Liver (tissue), 3 donors: ENCODE results near the gene DUOXA1.

ENCODE experiments used
- EGR1 ChIP-seq, 2 donors: IDR thresholded peaks; 2 replicates each; pipeline ENCODE4 v1.6.1; 2016 to 2018; ENCODE audit warnings: antibody characterized with exemption in 2 of 2, low read depth in 2 of 2
- GABPA ChIP-seq, 2 donors: IDR thresholded peaks in 1 of 2; conservative IDR thresholded peaks in 1 of 2; 2 replicates each; pipeline ENCODE4 v1.6.1; 2016; ENCODE audit warnings: antibody characterized with exemption in 2 of 2, mild to moderate bottlenecking in 1 of 2, moderate library complexity in 1 of 2
- HNF4A ChIP-seq, 2 donors: conservative IDR thresholded peaks; 2 replicates each; pipeline ENCODE4 v1.6.1; 2016; ENCODE audit warnings: antibody characterized with exemption in 2 of 2, mild to moderate bottlenecking in 2 of 2
- JUND ChIP-seq, 2 donors: IDR thresholded peaks; 2 replicates each; pipeline ENCODE4 v1.6.1; 2016; ENCODE audit warnings: antibody characterized with exemption in 2 of 2
- NR2F2 ChIP-seq: IDR thresholded peaks from 2 replicates; pipeline ENCODE4 v1.6.1; 2016; ENCODE audit warnings: antibody characterized with exemption
- RAD21 ChIP-seq, 2 donors: IDR thresholded peaks; 2 replicates each; pipeline ENCODE4 v1.6.1; 2016; ENCODE audit warnings: antibody characterized with exemption in 2 of 2, mild to moderate bottlenecking in 2 of 2
- TAF1 ChIP-seq: conservative IDR thresholded peaks from 2 replicates; pipeline ENCODE4 v1.6.1; 2016; ENCODE audit warnings: antibody characterized with exemption, mild to moderate bottlenecking
- TF ChIP-seq, protein P1 (sequence below): IDR thresholded peaks from 2 replicates; pipeline ENCODE4 v1.6.1; 2016; ENCODE audit warnings: antibody characterized with exemption, mild to moderate bottlenecking
- TF ChIP-seq, protein P2 (sequence below): fragments of 150-350 bp; IDR thresholded peaks from 2 replicates; pipeline ENCODE4 v1.5.1; 2017; ENCODE audit warnings: improper control_type of control experiment, low read depth, low read length; ENCODE audit not compliant: missing input control
- TF ChIP-seq, protein P3 (sequence below): IDR thresholded peaks from 2 replicates; pipeline ENCODE4 v1.6.1; 2016; ENCODE audit warnings: antibody characterized with exemption
- TF ChIP-seq, protein P4 (sequence below): IDR thresholded peaks from 2 replicates; pipeline ENCODE4 v1.6.1; 2016; ENCODE audit warnings: antibody characterized with exemption
- donor health status: healthy.
- donor health status: healthy.

DNA sequence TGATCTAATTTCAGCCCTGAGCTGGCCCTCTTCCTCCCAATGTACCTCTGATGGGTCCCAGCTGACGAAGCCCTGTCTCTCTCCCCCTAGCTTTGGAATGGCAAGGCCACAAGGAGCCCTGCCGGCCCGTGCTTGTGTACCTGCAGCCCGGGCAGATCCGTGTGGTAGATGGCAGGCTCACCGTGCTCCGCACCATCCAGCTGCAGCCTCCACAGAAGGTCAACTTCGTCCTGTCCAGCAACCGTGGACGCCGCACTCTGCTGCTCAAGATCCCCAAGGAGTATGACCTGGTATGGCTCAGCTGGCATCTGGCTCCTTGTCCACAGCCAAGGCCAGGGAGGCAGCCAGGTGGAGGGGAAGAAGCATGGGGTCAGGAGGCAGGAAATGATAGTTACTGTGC lies 14.3 kb upstream of the DUOXA1 start:
- TF ChIP-seq, protein P1, sequence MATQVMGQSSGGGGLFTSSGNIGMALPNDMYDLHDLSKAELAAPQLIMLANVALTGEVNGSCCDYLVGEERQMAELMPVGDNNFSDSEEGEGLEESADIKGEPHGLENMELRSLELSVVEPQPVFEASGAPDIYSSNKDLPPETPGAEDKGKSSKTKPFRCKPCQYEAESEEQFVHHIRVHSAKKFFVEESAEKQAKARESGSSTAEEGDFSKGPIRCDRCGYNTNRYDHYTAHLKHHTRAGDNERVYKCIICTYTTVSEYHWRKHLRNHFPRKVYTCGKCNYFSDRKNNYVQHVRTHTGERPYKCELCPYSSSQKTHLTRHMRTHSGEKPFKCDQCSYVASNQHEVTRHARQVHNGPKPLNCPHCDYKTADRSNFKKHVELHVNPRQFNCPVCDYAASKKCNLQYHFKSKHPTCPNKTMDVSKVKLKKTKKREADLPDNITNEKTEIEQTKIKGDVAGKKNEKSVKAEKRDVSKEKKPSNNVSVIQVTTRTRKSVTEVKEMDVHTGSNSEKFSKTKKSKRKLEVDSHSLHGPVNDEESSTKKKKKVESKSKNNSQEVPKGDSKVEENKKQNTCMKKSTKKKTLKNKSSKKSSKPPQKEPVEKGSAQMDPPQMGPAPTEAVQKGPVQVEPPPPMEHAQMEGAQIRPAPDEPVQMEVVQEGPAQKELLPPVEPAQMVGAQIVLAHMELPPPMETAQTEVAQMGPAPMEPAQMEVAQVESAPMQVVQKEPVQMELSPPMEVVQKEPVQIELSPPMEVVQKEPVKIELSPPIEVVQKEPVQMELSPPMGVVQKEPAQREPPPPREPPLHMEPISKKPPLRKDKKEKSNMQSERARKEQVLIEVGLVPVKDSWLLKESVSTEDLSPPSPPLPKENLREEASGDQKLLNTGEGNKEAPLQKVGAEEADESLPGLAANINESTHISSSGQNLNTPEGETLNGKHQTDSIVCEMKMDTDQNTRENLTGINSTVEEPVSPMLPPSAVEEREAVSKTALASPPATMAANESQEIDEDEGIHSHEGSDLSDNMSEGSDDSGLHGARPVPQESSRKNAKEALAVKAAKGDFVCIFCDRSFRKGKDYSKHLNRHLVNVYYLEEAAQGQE: no peak
- TF ChIP-seq, protein P2, sequence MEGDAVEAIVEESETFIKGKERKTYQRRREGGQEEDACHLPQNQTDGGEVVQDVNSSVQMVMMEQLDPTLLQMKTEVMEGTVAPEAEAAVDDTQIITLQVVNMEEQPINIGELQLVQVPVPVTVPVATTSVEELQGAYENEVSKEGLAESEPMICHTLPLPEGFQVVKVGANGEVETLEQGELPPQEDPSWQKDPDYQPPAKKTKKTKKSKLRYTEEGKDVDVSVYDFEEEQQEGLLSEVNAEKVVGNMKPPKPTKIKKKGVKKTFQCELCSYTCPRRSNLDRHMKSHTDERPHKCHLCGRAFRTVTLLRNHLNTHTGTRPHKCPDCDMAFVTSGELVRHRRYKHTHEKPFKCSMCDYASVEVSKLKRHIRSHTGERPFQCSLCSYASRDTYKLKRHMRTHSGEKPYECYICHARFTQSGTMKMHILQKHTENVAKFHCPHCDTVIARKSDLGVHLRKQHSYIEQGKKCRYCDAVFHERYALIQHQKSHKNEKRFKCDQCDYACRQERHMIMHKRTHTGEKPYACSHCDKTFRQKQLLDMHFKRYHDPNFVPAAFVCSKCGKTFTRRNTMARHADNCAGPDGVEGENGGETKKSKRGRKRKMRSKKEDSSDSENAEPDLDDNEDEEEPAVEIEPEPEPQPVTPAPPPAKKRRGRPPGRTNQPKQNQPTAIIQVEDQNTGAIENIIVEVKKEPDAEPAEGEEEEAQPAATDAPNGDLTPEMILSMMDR: no peak
- no peak for TF ChIP-seq TAF1
- no peak for TF ChIP-seq JUND (IDR thresholded peaks at IDR 0.05)
- no peak for TF ChIP-seq RAD21 (IDR thresholded peaks at IDR 0.05)
- TF ChIP-seq, protein P3, sequence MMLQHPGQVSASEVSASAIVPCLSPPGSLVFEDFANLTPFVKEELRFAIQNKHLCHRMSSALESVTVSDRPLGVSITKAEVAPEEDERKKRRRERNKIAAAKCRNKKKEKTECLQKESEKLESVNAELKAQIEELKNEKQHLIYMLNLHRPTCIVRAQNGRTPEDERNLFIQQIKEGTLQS: no peak
- no peak for TF ChIP-seq HNF4A (conservative IDR thresholded peaks at IDR 0.05)
- no peak for TF ChIP-seq GABPA (IDR thresholded peaks at IDR 0.05 in 1 of 2, conservative IDR thresholded peaks at IDR 0.05 in 1 of 2)
- no peak for TF ChIP-seq EGR1 (IDR thresholded peaks at IDR 0.05; ENCODE audit: low read depth in 2 of 2)
- TF ChIP-seq, protein P4, sequence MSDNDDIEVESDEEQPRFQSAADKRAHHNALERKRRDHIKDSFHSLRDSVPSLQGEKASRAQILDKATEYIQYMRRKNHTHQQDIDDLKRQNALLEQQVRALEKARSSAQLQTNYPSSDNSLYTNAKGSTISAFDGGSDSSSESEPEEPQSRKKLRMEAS: no peak
- no peak for TF ChIP-seq NR2F2
